ENCODE results near the gene MTRR. TPM values are rescaled to one million over a fixed set of nuclear protein-coding genes. Genes with fewer than 3 reads are reported as not detected.
A peak's percentile ranks its signal among the peaks of the same experiment; 100 is the strongest.

The MTRR gene
- 37.7 TPM for polyA plus RNA-seq (2013)

DNA sequence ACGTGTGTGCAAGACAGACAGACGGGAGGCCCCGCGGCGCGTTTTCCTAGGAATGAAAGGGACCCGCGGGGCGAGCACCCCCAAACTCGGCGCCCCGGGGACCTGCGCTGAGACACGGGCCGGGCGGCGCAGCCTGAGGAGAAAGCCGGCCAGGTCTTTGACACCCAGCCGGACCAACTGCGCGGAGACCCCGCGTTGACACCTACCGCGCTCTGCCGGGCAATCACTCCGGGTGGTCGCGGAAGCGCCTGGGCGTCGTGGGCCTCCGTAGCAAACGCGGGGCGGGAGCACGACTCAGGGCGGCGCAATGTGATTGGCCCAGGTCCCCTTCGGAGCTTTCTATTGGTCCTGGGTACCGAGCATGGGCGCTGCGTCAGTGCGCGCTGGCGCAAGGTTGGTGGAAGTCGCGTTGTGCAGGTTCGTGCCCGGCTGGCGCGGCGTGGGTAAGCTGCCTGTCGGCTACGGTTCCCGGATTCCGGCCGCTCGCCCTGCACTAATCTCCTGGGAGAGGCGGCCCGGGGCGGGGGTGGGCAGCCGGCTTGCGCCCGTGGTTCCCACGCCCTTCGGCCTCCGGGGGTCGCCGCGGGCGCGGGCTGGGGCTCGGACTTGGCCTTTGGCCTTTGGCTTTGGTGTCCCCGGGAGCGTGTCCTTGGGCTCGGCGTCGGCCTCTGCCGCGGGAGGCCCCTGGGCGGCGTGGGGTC, at the start of gene MTRR, which contains the start of gene FASTKD3:
Gene MTRR (plus strand): TSS at position 376 of the 701 bp plus-strand sequence. CDS start 1,647 bp downstream, outside the sequence.
Gene FASTKD3 (minus strand): TSS at position 259 of the 701 bp plus-strand sequence. CDS start 948 bp downstream, outside the sequence.
- WGBS (ENCODE audit: insufficient coverage), result under 1% methylated on average over 76 of the region's 83 CpGs
- POLR2A ChIA-PET, result interaction anchor here (1.5 kb wide), 1 partner anchor 11 kb away, joined by 4 read pairs; no protein-coding TSS in a partner anchor
- H3K4me1 ChIP-seq (ENCODE audit: control extremely low read depth in 1 of 4, control insufficient read depth in 4 of 4, insufficient read depth in 4 of 4, low read length in 3 of 4), result peaks cover 11 to 25% (median 17%) of the 10 kb centered on the region in 4 experiments
- H3K27ac ChIP-seq (ENCODE audit: insufficient read depth in 1 of 2, low read depth in 1 of 2, low read length in 2 of 2, poor library complexity in 1 of 2, severe bottlenecking in 2 of 2), result peak within 1 kb of the TSS; percentile 36 to 81
- H3K9me3 ChIP-seq (ENCODE audit: control extremely low read depth in 1 of 5, control insufficient read depth in 4 of 5, insufficient read depth in 2 of 5, low read depth in 1 of 5, low read length in 4 of 5), result no peaks in the 10 kb centered on the region
- CTCF ChIA-PET, result interaction anchor here (0.8 to 2.5 kb wide), 8 partner anchors 8 to 53 kb away, joined by 3 to 7 read pairs (median 4); partner anchors contain the start of gene CFAP90
- peak; percentile 92 to 95 (median 94) for DNase-seq
- peak within 1 kb of the TSS; percentile 79 to 94 (median 90) for H3K4me3 ChIP-seq (ENCODE audit: control insufficient read depth in 1 of 7, extremely low read depth in 1 of 7, insufficient read depth in 4 of 7, low read depth in 2 of 7, low read length in 6 of 7)
- no peaks in the 10 kb centered on the region for H3K27me3 ChIP-seq (replicated peaks in 2 of 5; ENCODE audit: control insufficient read depth in 4 of 5, insufficient read depth in 5 of 5, low read length in 4 of 5)
- H3K36me3 ChIP-seq (ENCODE audit: control insufficient read depth in 4 of 4, insufficient read depth in 4 of 4, low read length in 3 of 4), result peaks cover under 1 to 30% (median 14%) of the 10 kb centered on the region in 4 experiments

DNA sequence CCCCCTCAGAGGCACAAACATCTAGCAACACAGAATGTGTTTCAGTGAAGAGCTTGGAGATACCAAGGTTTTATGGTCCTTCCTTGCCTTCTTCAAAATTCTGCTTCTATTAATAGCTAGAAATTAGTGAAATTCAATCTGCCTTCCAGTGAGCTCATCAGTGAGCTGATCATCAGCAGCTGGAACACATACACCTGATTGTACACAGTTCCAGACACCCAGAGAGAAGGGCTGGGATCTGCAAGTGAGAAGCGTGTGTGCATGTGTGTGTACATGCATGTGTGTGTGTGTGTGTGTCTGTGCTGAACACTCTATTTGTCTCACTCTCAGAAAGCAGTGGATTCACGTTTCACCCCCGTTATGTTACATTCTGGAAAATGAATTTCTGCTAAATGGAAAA, 46.5 kb upstream of the MTRR start:
- WGBS (ENCODE audit: insufficient coverage), result 71% methylated on average over 2 of the region's 3 CpGs
- no peak overlapping the region for H3K27ac ChIP-seq (ENCODE audit: insufficient read depth in 1 of 2, low read depth in 1 of 2, low read length in 2 of 2, poor library complexity in 1 of 2, severe bottlenecking in 2 of 2)
- H3K9me3 ChIP-seq (ENCODE audit: control extremely low read depth in 1 of 5, control insufficient read depth in 4 of 5, insufficient read depth in 2 of 5, low read depth in 1 of 5, low read length in 4 of 5), result no peaks in the 10 kb centered on the region
- H3K36me3 ChIP-seq (ENCODE audit: control insufficient read depth in 4 of 4, insufficient read depth in 4 of 4, low read length in 3 of 4), result no peaks in the 10 kb centered on the region
- no peak overlapping the region for H3K4me3 ChIP-seq (ENCODE audit: control insufficient read depth in 1 of 7, extremely low read depth in 1 of 7, insufficient read depth in 4 of 7, low read depth in 2 of 7, low read length in 6 of 7)
- ChIA-PET POLR2A (no interaction called here), CTCF (interaction anchor here (0.8 kb wide), 1 partner anchor 14 kb away, joined by 3 read pairs; no protein-coding TSS in a partner anchor)
- H3K27me3 ChIP-seq (replicated peaks in 2 of 5; ENCODE audit: control insufficient read depth in 4 of 5, insufficient read depth in 5 of 5, low read length in 4 of 5), result peaks cover 0 to 6% (median 0%) of the 10 kb centered on the region in 5 experiments
- H3K4me1 ChIP-seq (ENCODE audit: control extremely low read depth in 1 of 4, control insufficient read depth in 4 of 4, insufficient read depth in 4 of 4, low read length in 3 of 4), result peaks cover 0 to 6% (median 4%) of the 10 kb centered on the region in 4 experiments
- no peak for DNase-seq

DNA sequence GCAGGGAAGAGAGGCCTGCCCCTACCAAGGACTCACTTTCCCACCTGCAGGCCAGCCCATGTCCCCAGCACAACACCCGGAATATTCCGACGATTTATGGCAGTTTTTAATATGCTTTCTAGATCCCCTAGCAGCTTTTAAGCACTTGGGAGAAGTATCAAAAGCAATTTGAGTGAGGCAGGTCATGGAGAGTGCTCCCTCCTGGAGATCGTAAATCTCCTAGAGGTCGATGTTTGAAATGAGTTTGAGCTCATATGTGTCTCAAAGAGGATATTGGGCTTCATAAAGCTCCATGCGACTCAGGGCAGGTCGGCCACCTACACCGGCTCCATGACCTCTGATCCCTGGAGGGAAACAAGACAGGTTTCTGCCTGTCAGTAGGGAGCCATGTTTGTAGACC, 45.4 kb upstream of the MTRR start:
- 92% methylated on average over 8 of the region's 8 CpGs for WGBS (ENCODE audit: insufficient coverage)
- no peak overlapping the region for H3K27ac ChIP-seq (ENCODE audit: insufficient read depth in 1 of 2, low read depth in 1 of 2, low read length in 2 of 2, poor library complexity in 1 of 2, severe bottlenecking in 2 of 2)
- no peak for DNase-seq
- no peak overlapping the region for H3K4me3 ChIP-seq (ENCODE audit: control insufficient read depth in 1 of 7, extremely low read depth in 1 of 7, insufficient read depth in 4 of 7, low read depth in 2 of 7, low read length in 6 of 7)
- peaks cover 0 to 6% (median 0%) of the 10 kb centered on the region in 5 experiments for H3K27me3 ChIP-seq (replicated peaks in 2 of 5; ENCODE audit: control insufficient read depth in 4 of 5, insufficient read depth in 5 of 5, low read length in 4 of 5)
- ChIA-PET POLR2A (no interaction called here), CTCF (interaction anchor here (0.9 kb wide), 1 partner anchor 22 kb away, joined by 3 read pairs; no protein-coding TSS in a partner anchor)
- peaks cover 0 to 6% (median 4%) of the 10 kb centered on the region in 4 experiments for H3K4me1 ChIP-seq (ENCODE audit: control extremely low read depth in 1 of 4, control insufficient read depth in 4 of 4, insufficient read depth in 4 of 4, low read length in 3 of 4)
- H3K36me3 ChIP-seq (ENCODE audit: control insufficient read depth in 4 of 4, insufficient read depth in 4 of 4, low read length in 3 of 4), result no peaks in the 10 kb centered on the region
- no peaks in the 10 kb centered on the region for H3K9me3 ChIP-seq (ENCODE audit: control extremely low read depth in 1 of 5, control insufficient read depth in 4 of 5, insufficient read depth in 2 of 5, low read depth in 1 of 5, low read length in 4 of 5)

DNA sequence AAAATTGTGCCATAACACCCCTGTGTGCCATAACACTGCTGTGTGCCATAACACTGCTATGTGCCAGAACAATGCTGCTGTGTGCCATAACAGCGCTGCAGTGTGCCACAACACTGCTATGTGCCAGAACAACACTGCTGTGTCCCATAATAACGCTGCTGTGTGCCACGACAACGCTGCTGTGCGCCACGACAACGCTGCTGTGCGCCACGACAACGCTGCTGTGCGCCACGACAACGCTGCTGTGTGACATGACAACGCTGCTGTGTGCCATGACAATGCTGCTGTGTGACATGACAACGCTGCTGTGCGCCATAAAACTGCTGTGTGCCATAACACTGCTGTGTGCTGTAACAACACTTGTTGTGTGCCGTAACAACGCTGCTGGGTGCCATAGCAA, 44.0 kb upstream of the MTRR start:
- Histone ChIP-seq H3K4me1 (ENCODE audit: control extremely low read depth in 1 of 4, control insufficient read depth in 4 of 4, insufficient read depth in 4 of 4, low read length in 3 of 4) (peaks cover 0 to 6% (median 4%) of the 10 kb centered on the region in 4 experiments), H3K4me3 (ENCODE audit: control insufficient read depth in 1 of 7, extremely low read depth in 1 of 7, insufficient read depth in 4 of 7, low read depth in 2 of 7, low read length in 6 of 7) (no peak overlapping the region), H3K36me3 (ENCODE audit: control insufficient read depth in 4 of 4, insufficient read depth in 4 of 4, low read length in 3 of 4) (no peaks in the 10 kb centered on the region), H3K27me3 (replicated peaks in 2 of 5; ENCODE audit: control insufficient read depth in 4 of 5, insufficient read depth in 5 of 5, low read length in 4 of 5) (peaks cover 0 to 6% (median 0%) of the 10 kb centered on the region in 5 experiments), H3K9me3 (ENCODE audit: control extremely low read depth in 1 of 5, control insufficient read depth in 4 of 5, insufficient read depth in 2 of 5, low read depth in 1 of 5, low read length in 4 of 5) (no peaks in the 10 kb centered on the region), H3K27ac (ENCODE audit: insufficient read depth in 1 of 2, low read depth in 1 of 2, low read length in 2 of 2, poor library complexity in 1 of 2, severe bottlenecking in 2 of 2) (no peak overlapping the region)
- WGBS (ENCODE audit: insufficient coverage), result 99% methylated on average over 18 of the region's 18 CpGs
- no peak for DNase-seq
- CTCF ChIA-PET, result no interaction called here
- POLR2A ChIA-PET, result no interaction called here

DNA sequence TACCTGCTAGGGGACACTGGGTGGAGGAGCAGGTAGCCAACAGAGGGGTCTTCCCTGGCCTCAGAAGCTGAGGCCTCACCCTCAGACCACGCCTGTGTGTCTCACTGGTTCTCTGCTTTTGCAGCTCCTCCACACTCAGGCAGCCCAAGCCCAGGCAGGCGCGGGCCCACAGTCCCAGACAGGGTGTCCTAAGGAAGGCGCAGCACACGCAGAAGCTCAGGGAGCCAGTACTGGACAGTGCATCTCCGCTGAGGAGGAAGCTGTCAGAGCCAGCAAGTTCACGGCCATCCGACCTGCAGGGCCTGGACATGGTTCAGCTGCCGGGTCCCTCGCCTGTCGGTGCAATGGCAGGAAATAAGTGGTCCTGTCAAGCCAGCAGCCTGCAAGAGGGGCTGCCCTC, 43.3 kb upstream of the MTRR start:
- Histone ChIP-seq H3K9me3 (ENCODE audit: control extremely low read depth in 1 of 5, control insufficient read depth in 4 of 5, insufficient read depth in 2 of 5, low read depth in 1 of 5, low read length in 4 of 5) (no peaks in the 10 kb centered on the region), H3K27me3 (replicated peaks in 2 of 5; ENCODE audit: control insufficient read depth in 4 of 5, insufficient read depth in 5 of 5, low read length in 4 of 5) (peaks cover 0 to 6% (median 0%) of the 10 kb centered on the region in 5 experiments), H3K4me3 (ENCODE audit: control insufficient read depth in 1 of 7, extremely low read depth in 1 of 7, insufficient read depth in 4 of 7, low read depth in 2 of 7, low read length in 6 of 7) (no peak overlapping the region), H3K27ac (ENCODE audit: insufficient read depth in 1 of 2, low read depth in 1 of 2, low read length in 2 of 2, poor library complexity in 1 of 2, severe bottlenecking in 2 of 2) (no peak overlapping the region), H3K36me3 (ENCODE audit: control insufficient read depth in 4 of 4, insufficient read depth in 4 of 4, low read length in 3 of 4) (no peaks in the 10 kb centered on the region), H3K4me1 (ENCODE audit: control extremely low read depth in 1 of 4, control insufficient read depth in 4 of 4, insufficient read depth in 4 of 4, low read length in 3 of 4) (peaks cover 0 to 6% (median 4%) of the 10 kb centered on the region in 4 experiments)
- WGBS (ENCODE audit: insufficient coverage), result 92% methylated on average over 9 of the region's 11 CpGs
- ChIA-PET CTCF (no interaction called here), POLR2A (no interaction called here)
- DNase-seq, result no peak

DNA sequence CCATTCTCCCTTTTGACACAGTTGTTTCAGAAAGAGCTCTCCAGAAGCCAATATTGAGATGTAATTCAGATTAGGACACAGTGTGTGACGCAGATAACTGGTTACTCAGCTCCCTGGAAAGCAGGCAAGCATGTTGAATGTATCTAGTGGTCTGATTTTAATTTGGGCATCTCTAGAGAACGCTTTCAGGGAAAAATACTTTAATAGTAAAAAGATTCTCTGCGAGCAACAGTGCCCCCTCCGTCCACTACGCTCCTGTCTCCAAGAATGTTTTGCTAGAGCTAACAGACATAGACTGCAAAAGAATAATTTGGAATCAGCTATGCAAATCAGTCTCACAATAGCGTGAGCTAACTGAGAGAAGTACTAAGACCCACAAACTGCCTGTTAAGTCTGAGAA, 41.3 kb upstream of the MTRR start:
- WGBS (ENCODE audit: insufficient coverage), result 100% methylated on average over 4 of the region's 6 CpGs
- Histone ChIP-seq H3K4me3 (ENCODE audit: control insufficient read depth in 1 of 7, extremely low read depth in 1 of 7, insufficient read depth in 4 of 7, low read depth in 2 of 7, low read length in 6 of 7) (no peak overlapping the region), H3K9me3 (ENCODE audit: control extremely low read depth in 1 of 5, control insufficient read depth in 4 of 5, insufficient read depth in 2 of 5, low read depth in 1 of 5, low read length in 4 of 5) (no peaks in the 10 kb centered on the region), H3K27ac (ENCODE audit: insufficient read depth in 1 of 2, low read depth in 1 of 2, low read length in 2 of 2, poor library complexity in 1 of 2, severe bottlenecking in 2 of 2) (no peak overlapping the region), H3K4me1 (ENCODE audit: control extremely low read depth in 1 of 4, control insufficient read depth in 4 of 4, insufficient read depth in 4 of 4, low read length in 3 of 4) (no peaks in the 10 kb centered on the region), H3K27me3 (replicated peaks in 2 of 5; ENCODE audit: control insufficient read depth in 4 of 5, insufficient read depth in 5 of 5, low read length in 4 of 5) (peaks cover 0 to 7% (median 0%) of the 10 kb centered on the region in 5 experiments), H3K36me3 (ENCODE audit: control insufficient read depth in 4 of 4, insufficient read depth in 4 of 4, low read length in 3 of 4) (no peaks in the 10 kb centered on the region)
- ChIA-PET CTCF (interaction anchor here (1.7 to 3.0 kb wide), 2 partner anchors 11 to 23 kb away, joined by 5 to 8 read pairs; no protein-coding TSS in a partner anchor), POLR2A (no interaction called here)
- no peak for DNase-seq

DNA sequence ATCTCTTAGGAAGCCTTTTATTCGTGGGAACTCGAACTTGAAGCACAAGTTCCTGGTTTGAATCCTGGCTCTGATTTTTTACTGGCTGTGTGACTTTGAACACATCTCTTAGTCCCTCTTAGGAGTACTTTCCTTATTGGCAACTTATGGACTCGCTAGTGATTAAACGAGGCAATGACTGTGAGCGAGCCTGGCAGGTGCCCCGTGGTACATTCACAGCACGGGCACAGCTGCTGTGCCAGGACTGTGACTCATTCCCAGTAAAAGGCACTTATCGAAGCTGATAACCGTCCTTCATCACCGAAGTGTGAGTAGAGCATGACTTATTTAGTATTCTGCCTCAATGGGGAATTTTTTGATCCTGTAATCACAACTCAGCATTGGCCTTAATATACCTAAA, 40.7 kb upstream of the MTRR start:
- CTCF ChIA-PET, result interaction anchor here (1.0 to 3.0 kb wide), 4 partner anchors 9 to 29 kb away, joined by 3 to 8 read pairs (median 4); no protein-coding TSS in a partner anchor
- 95% methylated on average over 10 of the region's 10 CpGs for WGBS (ENCODE audit: insufficient coverage)

More for the DNA sequence above, 40.7 kb upstream of the MTRR start:
- no peaks in the 10 kb centered on the region for H3K9me3 ChIP-seq (ENCODE audit: control extremely low read depth in 1 of 5, control insufficient read depth in 4 of 5, insufficient read depth in 2 of 5, low read depth in 1 of 5, low read length in 4 of 5)
- no peak for DNase-seq
- no peaks in the 10 kb centered on the region for H3K4me1 ChIP-seq (ENCODE audit: control extremely low read depth in 1 of 4, control insufficient read depth in 4 of 4, insufficient read depth in 4 of 4, low read length in 3 of 4)
- H3K27me3 ChIP-seq (replicated peaks in 2 of 5; ENCODE audit: control insufficient read depth in 4 of 5, insufficient read depth in 5 of 5, low read length in 4 of 5), result peaks cover 0 to 7% (median 0%) of the 10 kb centered on the region in 5 experiments
- H3K27ac ChIP-seq (ENCODE audit: insufficient read depth in 1 of 2, low read depth in 1 of 2, low read length in 2 of 2, poor library complexity in 1 of 2, severe bottlenecking in 2 of 2), result no peak overlapping the region
- POLR2A ChIA-PET, result no interaction called here
- H3K36me3 ChIP-seq (ENCODE audit: control insufficient read depth in 4 of 4, insufficient read depth in 4 of 4, low read length in 3 of 4), result no peaks in the 10 kb centered on the region
- no peak overlapping the region for H3K4me3 ChIP-seq (ENCODE audit: control insufficient read depth in 1 of 7, extremely low read depth in 1 of 7, insufficient read depth in 4 of 7, low read depth in 2 of 7, low read length in 6 of 7)
